ENCODE results near the gene CTSZ. TPM values are rescaled to one million over a fixed set of nuclear protein-coding genes. Genes with fewer than 3 reads are reported as not detected.

The CTSZ gene
- total and polyA plus RNA-seq, 2 of the 8 experiments (the other 6 are each of a cell fraction or from before 2014, with no cell fraction given): 32.8 to 34.0 TPM

DNA sequence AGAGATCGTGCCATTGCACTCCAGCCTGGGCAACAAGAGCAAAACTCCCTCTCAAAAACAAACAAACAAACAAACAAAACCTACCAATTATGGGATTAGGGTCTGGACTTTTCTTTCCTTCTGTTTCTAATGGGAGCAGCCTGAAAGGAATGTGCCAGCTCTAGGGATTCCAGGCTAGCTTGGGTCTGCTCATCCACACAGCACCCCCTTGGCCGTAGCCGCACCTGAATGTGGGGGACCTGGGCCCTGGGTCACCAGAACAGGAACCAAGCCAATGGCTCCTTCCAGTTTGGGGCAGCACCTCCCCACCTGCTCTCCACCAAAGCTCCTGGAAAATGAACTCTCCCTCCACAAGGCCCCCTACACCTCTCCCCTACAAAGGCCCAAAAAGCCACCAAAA is 6.7 kb downstream of the CTSZ start:
- H3K79me2 ChIP-seq (ENCODE audit: control insufficient read depth in 1 of 2, insufficient read depth in 2 of 2, low read length in 2 of 2): no peaks in the 10 kb centered on the region
- H3K4me3 ChIP-seq (ENCODE audit: extremely low read depth in 1 of 4, insufficient read depth in 2 of 4, low read depth in 3 of 4, low read length in 4 of 4): no peak overlapping the region
- no peak overlapping the region for H3K56ac ChIP-seq (replicated peaks; ENCODE audit: insufficient read length, low read depth, low read length)
- WGBS, 2 experiments (ENCODE audit: extremely low coverage in 1 of 2, insufficient coverage in 1 of 2, insufficient read length in 1 of 2, insufficient replicate concordance in 2 of 2, low coverage in 1 of 2, low lambda C conversion rate in 2 of 2, missing lambda C conversion rate in 1 of 2): 79% methylated on average over 3 of the region's 3 CpGs; no CpG with 5 or more reads in 1 of the 2 experiments
- CTCF ChIA-PET (ENCODE audit: partially characterized antibody): interaction anchor here (0.6 to 1.2 kb wide), 6 partner anchors 8 to 455 kb away, joined by 3 to 4 read pairs (median 3); no protein-coding TSS in a partner anchor
- no peaks in the 10 kb centered on the region for H3K27me3 ChIP-seq (replicated peaks in 1 of 4; ENCODE audit: control insufficient read depth in 3 of 4, extremely low read depth in 1 of 4, insufficient read depth in 3 of 4, low read length in 3 of 4)
- no peak overlapping the region for H4K5ac ChIP-seq (ENCODE audit: insufficient read length, low read depth, low read length)
- H2BK120ac ChIP-seq (replicated peaks; ENCODE audit: low read depth, low read length): no peak overlapping the region
- H2BK15ac ChIP-seq (ENCODE audit: low read length): no peak overlapping the region
- no peak overlapping the region for H4K91ac ChIP-seq (replicated peaks; ENCODE audit: insufficient read length, low read length)
- H3K79me1 ChIP-seq (ENCODE audit: low read depth, low read length): no peaks in the 10 kb centered on the region
- no peaks in the 10 kb centered on the region; a peak in 1 of 7 replicates for H3K4me1 ChIP-seq (replicated peaks in 1 of 4; ENCODE audit: control insufficient read depth in 3 of 4, insufficient read depth in 4 of 4, low read length in 3 of 4)
- no peak overlapping the region for H2AK5ac ChIP-seq (ENCODE audit: low read depth, low read length)
- H4K20me1 ChIP-seq (replicated peaks in 1 of 2; ENCODE audit: control insufficient read depth in 1 of 2, insufficient read depth in 2 of 2, low read length in 2 of 2): peaks cover 0 to 6% of the 10 kb centered on the region in 2 experiments
- H3K23ac ChIP-seq (ENCODE audit: insufficient read length): no peak overlapping the region
- no peak overlapping the region for H4K8ac ChIP-seq (ENCODE audit: extremely low read depth, insufficient read depth, low read length)
- H3K18ac ChIP-seq (ENCODE audit: extremely low read depth, low read length): no peak overlapping the region
- no peak overlapping the region for H3K4me2 ChIP-seq (ENCODE audit: insufficient read depth in 1 of 2, low read depth in 2 of 2, low read length in 2 of 2)
- no peak overlapping the region for H2AFZ ChIP-seq (ENCODE audit: low read length)
- POLR2A ChIA-PET (ENCODE audit: partially characterized antibody): interaction anchor here (0.7 to 1.3 kb wide), 2 partner anchors 8 to 33 kb away, joined by 3 read pairs; no protein-coding TSS in a partner anchor
- H3K9ac ChIP-seq (replicated peaks in 1 of 4; ENCODE audit: extremely low read depth in 1 of 4, low read depth in 3 of 4, low read length in 3 of 4): no peak overlapping the region
- no peak overlapping the region for H3K4ac ChIP-seq (replicated peaks; ENCODE audit: insufficient read length, low read depth, low read length)
- no peak overlapping the region for H3K14ac ChIP-seq (ENCODE audit: insufficient read length)
- H3K27ac ChIP-seq (ENCODE audit: low read depth, low read length): no peak overlapping the region
- no peak for FAIRE-seq
- H3K36me3 ChIP-seq (ENCODE audit: control insufficient read depth in 2 of 4, insufficient read depth in 4 of 4, low read length in 3 of 4): peaks cover 2 to 13% (median 4%) of the 10 kb centered on the region in 4 experiments; a peak in 6 of 8 replicates
- no peaks in the 10 kb centered on the region for H3K9me3 ChIP-seq (ENCODE audit: insufficient read depth in 2 of 2, low read depth in 1 of 2, low read length in 1 of 2)
- H2BK20ac ChIP-seq (ENCODE audit: low read length): no peak overlapping the region
- no peak overlapping the region for H2BK5ac ChIP-seq (ENCODE audit: low read depth, low read length)
- H3K23me2 ChIP-seq (ENCODE audit: low read depth, low read length): no peaks in the 10 kb centered on the region
- DNase-seq (ENCODE audit: low read depth in 1 of 2, low spot score in 2 of 2): no peak
- H2BK12ac ChIP-seq (ENCODE audit: low read depth, low read length): no peak overlapping the region
- TF ChIP-seq SRF (IDR thresholded peaks at IDR 0.05; ENCODE audit: low read depth, low read length): no peak
- no peak for TF ChIP-seq HDAC6 (IDR thresholded peaks at IDR 0.05; ENCODE audit: low read depth, low read length)
- TF ChIP-seq TAF7 (optimal IDR thresholded peaks at IDR 0.05; ENCODE audit: borderline replicate concordance, low read depth, low read length): no peak
- TF ChIP-seq HDAC2 (IDR thresholded peaks at IDR 0.05; ENCODE audit: borderline replicate concordance in 1 of 2, low read depth in 2 of 2, low read length in 2 of 2): no peak
- no peak for TF ChIP-seq MAX (IDR thresholded peaks at IDR 0.05)
- TF ChIP-seq, protein P1, sequence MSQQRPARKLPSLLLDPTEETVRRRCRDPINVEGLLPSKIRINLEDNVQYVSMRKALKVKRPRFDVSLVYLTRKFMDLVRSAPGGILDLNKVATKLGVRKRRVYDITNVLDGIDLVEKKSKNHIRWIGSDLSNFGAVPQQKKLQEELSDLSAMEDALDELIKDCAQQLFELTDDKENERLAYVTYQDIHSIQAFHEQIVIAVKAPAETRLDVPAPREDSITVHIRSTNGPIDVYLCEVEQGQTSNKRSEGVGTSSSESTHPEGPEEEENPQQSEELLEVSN (IDR thresholded peaks at IDR 0.05): no peak

Data from H1 (cell line).